ENCODE results near the gene UPP2.

Gene UPP2

GRCh38 chr2:158112992-158113391, 11.3 kb downstream of the UPP2 start:
- DNase-seq, result no peak

DNA sequence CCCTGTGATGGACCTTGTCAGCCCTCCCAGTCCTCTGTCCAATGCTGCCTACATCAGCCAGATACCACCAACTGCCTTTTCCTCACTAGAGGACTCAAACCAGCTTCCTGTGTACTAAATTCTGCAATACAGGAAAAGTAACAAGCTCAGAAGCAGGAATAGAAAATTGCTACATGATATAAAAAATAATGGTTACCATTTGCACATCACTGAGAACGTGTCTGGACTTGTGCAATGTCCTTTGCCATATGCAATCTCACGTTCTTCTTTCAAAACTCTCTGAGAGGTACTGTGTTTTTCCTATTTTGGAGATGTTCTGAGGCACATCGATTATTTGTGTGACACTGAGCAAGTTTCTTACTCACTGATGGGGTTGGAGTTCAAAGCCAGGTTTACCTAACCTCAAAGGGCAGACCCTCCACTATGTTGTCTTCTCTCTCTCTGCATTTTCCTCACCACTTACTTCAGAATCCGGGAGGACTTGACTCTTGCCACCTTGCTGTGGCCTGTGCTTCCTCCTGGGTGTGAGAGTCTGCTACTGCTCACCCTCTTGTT, 12.1 kb downstream of the UPP2 start:
- no peak for DNase-seq

DNA sequence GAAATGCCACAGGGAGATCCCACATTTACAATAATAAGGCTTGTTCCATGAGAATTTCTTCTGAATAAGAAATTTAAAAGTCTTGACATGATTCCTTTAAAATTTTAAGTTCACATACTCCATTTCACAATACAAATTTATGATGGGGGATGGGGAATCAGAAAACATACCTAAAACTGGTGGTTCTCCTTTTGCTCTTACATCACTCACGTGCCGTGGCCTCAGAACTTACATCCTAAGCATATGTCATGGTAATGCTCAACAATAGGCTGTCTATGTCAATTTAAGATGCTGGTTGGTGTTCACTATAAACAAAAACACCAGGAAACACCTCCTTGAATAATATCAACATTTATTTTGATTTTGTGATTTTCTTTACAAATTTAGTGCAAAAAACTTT, 12.8 kb downstream of the UPP2 start:
- DNase-seq, result no peak

- DNase-seq, result no peak
Observed at GRCh38 chr2:158115202-158115767, 13.6 kb downstream of the UPP2 start.

GRCh38 chr2:158116936-158117335, 15.3 kb downstream of the UPP2 start:
- DNase-seq, result no peak

DNA sequence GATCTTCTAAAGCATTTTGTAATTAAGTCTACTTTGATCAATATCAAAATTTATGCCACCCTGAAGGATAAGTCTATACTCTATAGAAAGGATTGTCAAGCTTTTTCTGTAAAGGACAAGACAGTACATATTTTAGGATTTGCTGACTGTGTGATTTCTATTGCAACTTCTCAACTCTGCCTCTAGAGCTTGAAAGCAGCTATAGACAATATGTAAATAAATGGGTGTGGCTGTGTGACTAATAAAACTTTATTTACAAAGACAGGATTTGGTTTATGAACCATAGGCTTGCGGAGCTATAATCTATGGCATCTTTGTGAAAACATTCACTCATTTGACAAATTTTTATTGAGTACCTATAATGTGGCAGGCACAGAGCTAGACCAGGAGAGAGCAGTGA, 18.4 kb downstream of the UPP2 start:
- no peak for DNase-seq

DNA sequence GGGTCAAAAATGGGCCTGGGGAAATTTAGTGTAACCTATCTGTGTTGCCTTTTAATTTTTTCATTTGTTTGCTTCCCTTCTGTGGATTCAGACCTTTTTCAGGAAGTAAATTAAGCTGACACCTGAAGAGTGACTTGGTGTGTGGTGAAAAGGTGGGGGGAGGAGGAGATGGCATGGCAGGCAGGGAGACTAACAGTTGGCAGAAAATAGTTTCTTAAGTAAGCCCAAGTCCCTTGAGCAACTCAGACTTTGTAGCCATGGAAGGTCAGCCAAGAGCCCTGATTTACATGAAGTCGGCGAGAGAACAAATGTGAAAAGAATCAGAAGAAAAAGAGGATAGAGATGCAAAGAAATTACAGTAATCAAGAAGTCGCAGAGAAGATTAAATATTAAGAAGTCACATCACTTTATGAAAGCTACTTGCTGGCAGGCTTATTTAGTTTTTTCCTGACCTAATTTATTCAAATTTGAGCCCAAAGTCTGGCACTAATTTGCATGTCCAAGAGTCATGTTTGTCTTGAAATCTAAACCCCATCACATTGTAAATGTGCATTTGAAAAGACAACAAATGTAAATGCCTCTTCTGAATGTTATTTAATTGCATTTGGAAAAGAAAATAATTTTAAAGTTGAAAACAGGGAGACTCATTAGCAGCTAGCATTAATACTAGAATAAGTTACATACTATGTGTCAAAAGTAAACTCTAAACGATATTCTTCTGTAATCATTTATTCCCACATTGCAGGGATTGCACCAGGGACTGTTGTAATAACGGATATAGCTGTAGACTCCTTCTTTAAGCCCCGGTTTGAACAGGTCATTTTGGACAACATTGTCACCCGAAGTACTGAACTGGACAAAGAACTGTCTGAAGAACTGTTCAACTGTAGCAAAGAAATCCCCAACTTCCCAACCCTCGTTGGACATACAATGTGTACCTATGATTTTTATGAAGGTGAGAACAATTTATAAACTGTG, 19.3 kb downstream of the UPP2 start:
- no peak for DNase-seq

DNA sequence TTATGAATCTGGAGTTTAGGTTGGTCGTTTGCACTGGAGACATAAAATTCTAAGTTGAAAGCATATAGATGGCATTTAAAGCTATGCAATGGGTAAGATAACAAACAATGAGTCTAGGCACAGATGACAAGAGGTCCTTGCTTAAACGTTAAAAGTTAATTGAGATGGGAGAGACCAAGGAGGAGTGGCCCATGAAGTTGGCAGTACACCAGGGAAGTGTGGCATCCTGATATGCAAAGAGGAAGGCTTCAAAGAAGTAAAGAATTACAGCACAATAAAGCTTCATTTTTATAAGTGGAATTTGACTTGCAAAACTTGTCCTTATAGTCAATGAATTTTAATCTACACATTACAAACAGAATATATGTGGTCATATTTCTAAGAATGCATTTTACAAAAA, 23.2 kb downstream of the UPP2 start:
- no peak for DNase-seq

GRCh38 chr2:158125756-158126498, 24.3 kb downstream of the UPP2 start:
- no peak for DNase-seq

GRCh38 chr2:158127380-158127804, 25.7 kb downstream of the UPP2 start:
- DNase-seq, result no peak

DNA sequence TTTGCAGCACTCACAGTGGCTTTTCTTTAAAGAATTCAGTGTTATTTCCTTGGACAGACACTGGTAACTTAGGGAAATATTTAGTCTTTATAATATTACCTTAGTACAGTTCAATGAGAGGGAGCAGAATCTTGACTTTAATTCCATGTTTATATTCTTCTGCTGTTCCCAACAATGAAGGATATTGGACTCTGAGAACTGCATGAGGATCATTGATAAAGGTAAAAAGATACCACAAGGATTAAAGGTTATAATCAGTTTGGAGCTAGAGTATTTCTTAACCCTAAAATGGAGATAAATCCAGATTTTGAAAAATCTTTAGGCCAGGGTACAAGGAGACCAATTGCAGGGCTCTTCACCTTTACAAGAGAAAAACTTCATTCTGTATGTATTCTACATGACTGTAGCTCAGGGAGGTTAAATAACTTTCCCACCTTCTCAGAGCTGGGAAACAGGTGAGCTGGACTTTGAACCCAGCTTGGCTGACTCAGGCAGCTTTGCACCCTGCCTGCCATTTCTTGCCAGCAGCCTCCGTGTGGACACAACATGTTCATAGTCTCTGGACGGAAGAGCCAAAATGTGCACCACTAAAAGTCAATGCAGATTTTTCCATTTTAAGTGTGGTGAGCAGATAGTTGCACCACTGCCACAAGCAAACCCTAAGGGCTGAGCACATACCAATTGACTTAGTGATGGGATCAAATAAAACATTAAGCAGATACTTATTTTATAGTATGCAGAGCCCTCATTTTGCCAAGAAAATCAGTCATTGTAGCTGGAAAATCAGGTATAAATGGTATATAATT, 26.7 kb downstream of the UPP2 start:
- no peak for DNase-seq

DNA sequence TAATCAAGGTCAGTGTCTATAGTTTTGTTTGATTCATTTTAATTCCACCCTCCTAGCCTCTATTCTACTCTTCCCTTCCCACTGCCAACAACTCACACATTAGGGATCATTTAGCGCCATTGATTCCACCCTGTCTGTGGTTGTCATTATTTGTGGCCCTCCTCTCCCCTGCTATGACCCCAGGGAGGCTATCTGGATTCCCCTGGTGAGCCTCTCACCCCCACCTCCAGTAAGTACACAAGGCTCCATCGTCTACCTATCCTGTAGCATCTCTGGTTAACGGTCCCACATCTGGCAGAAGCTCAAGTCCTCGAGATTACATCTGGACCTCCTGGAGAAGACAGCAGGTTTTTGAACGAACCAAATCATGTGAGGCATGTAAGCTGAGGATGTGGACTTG, 27.4 kb downstream of the UPP2 start:
- DNase-seq, result no peak

DNA sequence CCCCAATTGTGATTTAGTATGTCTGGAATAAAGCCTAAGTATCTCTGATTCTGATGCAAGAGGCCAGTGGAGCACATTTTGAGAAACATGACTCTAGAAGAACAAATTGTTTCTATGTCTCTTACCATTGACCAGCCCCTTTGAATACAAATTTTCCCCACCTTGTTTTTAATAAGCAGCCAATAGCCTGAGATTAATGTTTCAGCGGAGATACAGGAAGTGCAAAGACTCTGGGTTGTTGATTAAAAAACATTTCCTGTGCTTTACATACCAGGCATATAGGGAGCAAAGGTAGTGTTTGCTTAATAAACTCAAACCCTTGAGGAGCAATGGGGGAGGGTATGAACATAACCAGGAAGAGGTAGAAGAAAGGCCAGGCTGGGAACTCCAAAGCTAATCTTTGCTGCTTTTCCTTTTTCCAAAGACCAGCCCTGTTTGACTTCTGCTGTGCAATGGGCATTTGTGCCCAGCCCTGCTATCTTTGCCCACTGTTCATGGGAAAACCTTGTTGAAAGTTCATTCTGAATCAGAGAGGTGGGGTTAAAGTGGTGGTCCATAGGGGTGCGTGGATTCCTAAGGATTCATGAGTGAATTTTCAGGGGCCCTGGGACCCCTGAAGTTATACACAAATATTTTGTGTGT, 29.3 kb downstream of the UPP2 start:
- DNase-seq, result no peak

GRCh38 chr2:158131483-158131912, 29.8 kb downstream of the UPP2 start:
- DNase-seq, result no peak

- no peak for DNase-seq
Observed at GRCh38 chr2:158131919-158132566, 30.4 kb downstream of the UPP2 start.

DNA sequence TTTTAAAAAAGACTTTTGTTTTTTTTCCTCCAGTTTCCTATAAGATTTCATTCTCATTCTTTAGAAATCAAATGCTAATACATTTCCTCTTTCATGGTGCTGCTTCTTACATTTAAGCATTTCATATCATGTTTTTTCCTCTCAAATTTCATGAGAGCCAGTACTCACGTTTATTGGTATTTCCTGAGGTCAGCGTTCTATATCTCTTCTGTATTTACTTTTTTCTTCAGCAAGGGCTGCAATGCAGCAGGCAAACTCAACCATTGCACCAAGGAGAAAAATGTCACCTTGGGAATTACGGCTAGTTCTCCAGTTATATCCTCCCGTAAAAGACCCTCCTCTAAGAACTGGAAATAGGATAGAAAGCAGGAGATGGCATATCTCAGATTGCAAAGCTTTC, 32.4 kb downstream of the UPP2 start:
- no peak for DNase-seq

GRCh38 chr2:158134655-158135054, 33.0 kb downstream of the UPP2 start:
- DNase-seq, result peak; percentile 35

DNA sequence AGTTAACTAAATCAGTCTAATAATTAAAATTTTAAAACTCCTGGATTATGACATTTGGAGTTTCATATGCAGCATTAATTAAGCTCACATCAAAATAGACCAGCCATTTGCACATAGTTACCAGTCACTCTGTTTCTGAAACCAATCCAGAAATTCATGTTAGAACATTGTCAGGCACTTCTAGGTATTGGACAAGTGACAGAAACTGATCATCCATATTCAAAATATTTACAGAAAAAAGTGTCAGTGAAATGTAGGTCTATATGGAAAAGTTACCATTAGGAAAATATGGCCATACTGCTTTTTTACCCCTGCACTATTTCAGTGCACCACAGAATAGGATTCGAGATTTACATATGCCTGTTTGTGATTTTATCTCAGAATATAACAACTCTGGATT, 33.4 kb downstream of the UPP2 start:
- no peak for DNase-seq

GRCh38 chr2:158138255-158138654, 36.6 kb downstream of the UPP2 start:
- no peak for DNase-seq

DNA sequence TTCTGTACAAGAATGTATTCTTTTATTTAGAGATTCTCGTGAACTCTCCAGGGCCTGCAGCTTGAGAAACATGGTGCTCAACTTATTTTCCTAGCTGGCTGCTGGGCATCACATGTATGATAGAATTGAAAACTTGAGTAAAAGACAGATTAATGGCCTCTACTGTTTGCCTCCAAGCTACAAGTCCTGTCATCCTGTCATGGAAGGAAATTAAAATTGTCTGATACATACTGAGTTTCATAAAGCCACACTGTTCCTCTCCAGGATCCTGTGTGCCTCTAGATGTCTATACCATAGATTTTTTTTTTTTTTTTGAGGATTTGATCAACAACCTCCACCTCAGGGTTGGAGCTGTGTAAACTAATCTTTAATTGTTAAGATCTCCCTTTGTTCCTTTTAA, 38.5 kb downstream of the UPP2 start:
- DNase-seq, result no peak

DNA sequence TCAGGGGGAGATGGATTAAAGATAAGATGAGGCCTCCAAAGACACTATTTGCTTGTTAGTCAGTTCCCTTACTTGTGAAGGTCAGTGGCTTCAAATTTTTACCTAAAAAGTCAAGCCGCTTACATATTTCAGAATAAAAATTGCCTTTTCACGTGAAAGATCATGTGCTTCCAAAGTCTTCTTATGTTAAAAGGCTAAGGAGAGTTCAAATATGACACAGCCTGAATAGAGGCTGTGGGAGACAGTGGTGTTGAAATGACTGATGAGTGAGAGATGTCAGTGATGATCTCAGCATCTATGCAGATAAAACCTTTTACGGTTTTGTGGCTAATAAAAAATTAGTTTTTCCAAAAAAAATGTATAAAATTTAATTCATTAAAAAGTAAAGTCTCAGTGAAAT, 40.5 kb downstream of the UPP2 start:
- no peak for DNase-seq
